Measurements from ENCODE around the gene SMCO4. TPM values are rescaled to one million over a fixed set of nuclear protein-coding genes. Genes with fewer than 3 reads are reported as not detected.
A peak's percentile ranks its signal among the peaks of the same experiment; 100 is the strongest.

SMCO4 gene
- total and polyA plus RNA-seq, 2 of the 8 experiments (the other 6 are each of a cell fraction or from before 2014, with no cell fraction given) = 33.2 to 53.9 TPM

DNA sequence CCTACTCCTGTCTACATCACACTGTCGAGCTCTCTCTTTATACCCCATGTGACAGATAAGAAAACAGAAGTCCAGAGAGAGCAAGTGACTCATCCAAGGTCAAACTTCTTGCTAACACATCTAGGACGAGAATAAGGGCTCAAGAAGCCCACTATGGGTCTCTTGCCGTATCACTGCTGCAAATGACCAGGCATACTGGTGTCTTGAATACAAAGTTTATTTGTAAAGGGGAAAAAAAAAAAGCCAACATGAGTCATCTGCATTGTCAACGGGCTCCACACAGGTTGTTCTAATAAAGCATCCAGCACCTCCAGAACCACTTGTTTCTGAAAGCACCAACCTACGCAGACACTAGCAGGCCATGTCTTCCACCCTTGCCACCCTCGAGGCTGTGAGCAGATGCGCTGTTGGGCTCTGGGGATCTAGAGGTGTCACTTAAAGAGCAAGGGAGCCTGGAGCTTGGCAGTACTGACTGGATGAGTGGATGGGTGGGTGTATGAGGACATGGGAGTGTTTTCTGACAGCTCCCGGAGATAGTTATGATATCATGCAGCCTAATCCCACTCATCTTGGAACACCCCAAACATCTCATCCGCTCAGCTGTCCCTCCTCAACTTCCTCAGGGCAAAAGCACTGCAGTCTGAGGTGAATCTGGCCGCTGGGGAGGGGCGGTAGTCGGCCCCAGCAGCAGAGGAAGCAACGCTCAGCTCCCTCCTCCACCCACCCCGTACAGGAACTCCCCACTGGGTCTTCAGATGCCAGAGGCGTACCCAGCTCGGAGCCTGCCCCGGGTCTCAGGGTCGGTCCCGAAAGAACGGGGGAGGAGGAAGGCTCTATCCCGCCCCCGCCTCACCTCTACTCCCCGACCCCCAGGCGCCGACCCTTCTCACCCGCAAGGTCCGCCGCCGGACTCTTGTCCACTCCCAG, 1.0 kb downstream of the SMCO4 start (continued):
- TF ChIP-seq RBBP5 (IDR thresholded peaks at IDR 0.05; ENCODE audit: borderline replicate concordance, low read depth, low read length) (peak; percentile 86; the same call in 1 of the 2 replicates), ASH2L (IDR thresholded peaks at IDR 0.05; ENCODE audit: low read length) (peak; percentile 76)
